Activated CD8-positive, alpha-beta memory T cell treated with anti-CD3 and anti-CD28 coated beads, Interleukin-2, amount 50 U/mL, for 4 hours (primary cell): ENCODE data around the gene MYADML2.

Experiments used
- DNase-seq: peaks from one replicate; pipeline ENCODE4 v3.0.0-alpha.2; 2020

The MYADML2 gene

DNA sequence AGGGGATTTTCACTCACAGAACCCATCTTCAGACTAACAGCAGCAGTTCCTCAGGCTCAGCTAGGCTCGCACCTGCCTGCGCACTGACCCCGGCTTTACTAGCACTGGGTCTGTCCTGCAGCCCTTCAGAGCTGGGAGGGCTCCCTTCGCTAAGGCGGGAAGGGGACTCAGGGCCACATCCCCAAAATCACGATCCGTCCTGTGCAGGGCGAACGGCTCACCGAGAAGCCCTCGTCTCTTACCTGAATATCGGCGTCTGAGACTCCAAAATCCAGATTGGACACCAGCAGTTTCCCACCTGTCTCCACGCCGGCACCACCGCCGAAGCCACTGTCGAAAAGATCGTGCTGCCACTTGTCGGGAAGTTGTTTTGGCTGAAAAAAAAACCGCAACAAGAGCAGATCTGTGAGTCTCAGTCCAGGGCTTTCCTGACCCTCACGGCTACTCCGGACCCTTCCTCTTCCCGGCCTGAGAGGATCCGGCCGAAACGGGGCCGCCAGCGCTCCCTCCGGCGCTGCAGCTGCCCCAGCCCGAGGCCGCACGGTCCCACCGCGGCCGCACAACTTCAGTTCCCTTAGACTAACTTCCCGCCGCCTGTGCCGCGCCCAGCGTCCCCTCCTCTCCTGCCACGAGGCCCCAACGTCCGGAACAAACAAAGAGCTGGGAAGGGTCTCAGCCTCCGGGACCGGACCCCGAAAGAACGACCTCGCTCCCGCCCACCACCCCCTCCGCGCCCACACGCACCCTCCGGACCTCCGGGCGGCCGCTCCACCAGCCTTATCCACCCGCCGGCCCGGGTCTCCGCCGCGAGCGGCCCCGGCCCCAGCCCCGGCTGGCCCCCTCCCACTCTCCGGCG is 56.4 kb downstream of the MYADML2 start:
- peak; percentile 22 for DNase-seq
